Heart left ventricle (tissue), 16 donors: ENCODE data around the gene MYO5B. TPM values are rescaled to one million over a fixed set of nuclear protein-coding genes. Genes with fewer than 3 reads are reported as not detected.

Experiments used
- ATAC-seq, 4 donors: fragments of 200-7000 bp; cut with Tn5 transposase; one replicate each; pipeline ENCODE4 v1.9.1; 2020 to 2022; ENCODE audit warnings: moderate library complexity in 4 of 4, mild to moderate bottlenecking in 3 of 4, moderate number of reproducible peaks in 1 of 4
- DNase-seq, 5 donors: peaks; one replicate each; pipeline ENCODE4 v3.0.0-alpha.2; 2020
- H3K27ac ChIP-seq, 12 donors: fragments of 200-600 bp; sonication (generic) in 4 of 12; one replicate each; pipeline versions ENCODE4 v1.5.0 to v1.8.0; 2016 to 2022; ENCODE audit warnings: mild to moderate bottlenecking in 2 of 12
- H3K27me3 ChIP-seq, 9 donors: fragments of 200-600 bp; sonication (generic) in 2 of 9; one replicate each; pipeline versions ENCODE4 v1.5.1 to v1.8.0; 2016 to 2022; ENCODE audit warnings: mild to moderate bottlenecking in 3 of 9
- H3K36me3 ChIP-seq, 9 donors: fragments of 200-600 bp; sonication (generic) in 2 of 9; one replicate each; pipeline versions ENCODE4 v1.5.0 to v1.8.0; 2018 to 2022; ENCODE audit warnings: mild to moderate bottlenecking in 2 of 9
- H3K4me1 ChIP-seq, 12 donors: fragments of 200-600 bp; sonication (generic) in 4 of 12; one replicate each; pipeline versions ENCODE4 v1.5.0 to v1.8.0; 2016 to 2022; ENCODE audit warnings: mild to moderate bottlenecking in 3 of 12
- H3K4me3 ChIP-seq, 12 donors: fragments of 200-600 bp; sonication (generic) in 4 of 12; one replicate each; pipeline versions ENCODE4 v1.5.0 to v1.8.0; 2017 to 2022; ENCODE audit warnings: mild to moderate bottlenecking in 9 of 12, moderate library complexity in 4 of 12
- H3K9me3 ChIP-seq, 12 donors: fragments of 200-600 bp; sonication (generic) in 4 of 12; one replicate each; pipeline versions ENCODE4 v1.5.0 to v1.8.0; 2016 to 2022; ENCODE audit warnings: mild to moderate bottlenecking in 1 of 12
- POLR2A ChIP-seq, 2 donors: fragments of 450-650 bp; IDR thresholded peaks; one replicate each; pipeline ENCODE4 v1.6.1; 2017; ENCODE audit warnings: antibody characterized with exemption in 2 of 2, mild to moderate bottlenecking in 2 of 2, moderate library complexity in 2 of 2
- WGBS, 4 donors: extraction: QIAGEN DNeasy Blood & Tissue Kit in 2 of 4; methylation state at CpG; one replicate each; pipeline versions ENCODE4 v1.1.5 to v1.1.7; 2013 to 2018; 5-methylcytosine and 5-hydroxymethylcytosine counted together
- intact Hi-C, 10 donors: fragments of 100-400 bp; cut with DNase I; formaldehyde crosslinking; loops; one replicate each; pipeline versions ENCODE4 v1.11.1 to v1.14.2; 2022
- polyA plus RNA-seq, 2 donors: library from polyadenylated mRNA; stranded (reverse); fragments of 200-250 nt; gene quantifications; one replicate each; pipeline ENCODE4 v1.2.3, GENCODE V29; 2013
- total RNA-seq, 9 donors: library from RNA; depleted of rRNA in 2 of 9; stranded (reverse); fragments of >200 nt in 2 of 9; fragmentation: NEBNext Ultra II Directional in 3 of 9; extraction: Animal tissue kit (Norgen Biotek cat#: 25700) in 3 of 9; gene quantifications; one replicate each; pipeline versions ENCODE4 v1.1.0 to v1.2.4, GENCODE V29; 2016 to 2023
- TF ChIP-seq, protein P1 (sequence below), 12 donors: fragments of 200-600 bp; sonication (generic) in 4 of 12; IDR thresholded peaks; one replicate each; pipeline versions ENCODE4 v1.5.0 to v1.8.0; 2018 to 2022; ENCODE audit warnings: antibody characterized with exemption in 12 of 12, mild to moderate bottlenecking in 5 of 12
- donor health status: ischemic (EF 13 %, LVEDD 7.1; RV severe dilation, severe dysfunction).
- donor health status: healthy with polysubstance abuse.
- donor health status: DM: no; HTN: yes; CAD: no.
- donor health status: DM: no; HTN: no; CAD: no.
- donor health status: ischemic (EF 25% LVEDD 6.9; RV normal size, moderate dysfunction).
- donor health status: ischemic (EF 25% LVEDD 5.7; RV mildly dilated, moderate dysfunction).
- donor health status: healthy.
- donor health status: DM: yes; HTN: yes; CAD: no.
- donor health status: ischemic (EF 35%, LVEDD 5.7; RV mildly dilated, moderate dysfunction).
- donor health status: nonischemic (EF 11% LVEDD 7.7; RV severe dilation, severe dysfunction).
- donor health status: DM: yes; HTN: yes; CAD: no.
- donor health status: PGD.
- donor health status: ischemic (EF 29% LVEDD 5.4; RV normal size, mild dysfunction).
- donor health status: nonischemic (EF 23%, LVEDD 6.1; RV moderate dilation, normal function).

The MYO5B gene
- total and polyA plus RNA-seq, 11 donors: 0.51 to 5.9 (median 1.4) TPM

GRCh38 chr18:50117863-50118262 is 77.1 kb downstream of the MYO5B start:
- peaks cover 0 to 3% (median 0%) of the 10 kb centered on the region in 12 donors for H3K4me1 ChIP-seq
- ATAC-seq (no peak), DNase-seq (no peak)
- H3K9me3 ChIP-seq: no peaks in the 10 kb centered on the region
- H3K36me3 ChIP-seq: no peaks in the 10 kb centered on the region
- intact Hi-C loops: no loop called here
- no peak overlapping the region for H3K27ac ChIP-seq
- H3K27me3 ChIP-seq: peaks cover 0 to 10% (median 0%) of the 10 kb centered on the region in 9 donors
- WGBS, 4 donors: 72 to 88% (median 80%) methylated on average over 3 of the region's 3 CpGs
- H3K4me3 ChIP-seq: no peak overlapping the region
- TF ChIP-seq, protein P1, sequence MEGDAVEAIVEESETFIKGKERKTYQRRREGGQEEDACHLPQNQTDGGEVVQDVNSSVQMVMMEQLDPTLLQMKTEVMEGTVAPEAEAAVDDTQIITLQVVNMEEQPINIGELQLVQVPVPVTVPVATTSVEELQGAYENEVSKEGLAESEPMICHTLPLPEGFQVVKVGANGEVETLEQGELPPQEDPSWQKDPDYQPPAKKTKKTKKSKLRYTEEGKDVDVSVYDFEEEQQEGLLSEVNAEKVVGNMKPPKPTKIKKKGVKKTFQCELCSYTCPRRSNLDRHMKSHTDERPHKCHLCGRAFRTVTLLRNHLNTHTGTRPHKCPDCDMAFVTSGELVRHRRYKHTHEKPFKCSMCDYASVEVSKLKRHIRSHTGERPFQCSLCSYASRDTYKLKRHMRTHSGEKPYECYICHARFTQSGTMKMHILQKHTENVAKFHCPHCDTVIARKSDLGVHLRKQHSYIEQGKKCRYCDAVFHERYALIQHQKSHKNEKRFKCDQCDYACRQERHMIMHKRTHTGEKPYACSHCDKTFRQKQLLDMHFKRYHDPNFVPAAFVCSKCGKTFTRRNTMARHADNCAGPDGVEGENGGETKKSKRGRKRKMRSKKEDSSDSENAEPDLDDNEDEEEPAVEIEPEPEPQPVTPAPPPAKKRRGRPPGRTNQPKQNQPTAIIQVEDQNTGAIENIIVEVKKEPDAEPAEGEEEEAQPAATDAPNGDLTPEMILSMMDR (IDR thresholded peaks at IDR 0.05): no peak
- TF ChIP-seq POLR2A (IDR thresholded peaks at IDR 0.05): no peak

DNA sequence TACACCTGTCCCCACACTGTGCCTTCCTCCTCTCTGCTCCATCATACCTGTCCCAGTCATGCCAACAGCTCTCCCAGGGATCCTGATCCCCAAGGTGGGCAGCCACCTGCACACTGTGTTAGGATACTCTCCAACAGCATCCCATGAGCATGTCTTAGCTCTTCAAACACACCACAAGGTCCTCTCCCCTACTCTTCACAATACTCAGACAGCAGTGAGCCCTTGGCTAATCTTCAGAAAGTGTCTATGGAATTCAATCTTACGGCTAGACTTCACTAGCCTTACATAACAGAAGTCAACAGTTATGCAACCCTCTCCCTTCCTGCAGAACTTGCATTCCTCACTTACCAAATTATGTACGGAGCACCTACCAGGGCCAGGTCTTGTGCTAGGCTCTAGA is 79.9 kb downstream of the MYO5B start:
- peaks cover 0 to 3% (median 0%) of the 10 kb centered on the region in 9 donors for H3K27me3 ChIP-seq
- intact Hi-C loops: no loop called here
- DNase-seq (no peak), ATAC-seq (no peak)
- no peaks in the 10 kb centered on the region for H3K9me3 ChIP-seq
- H3K36me3 ChIP-seq: no peaks in the 10 kb centered on the region
- peaks cover 0 to 3% (median 0%) of the 10 kb centered on the region in 12 donors for H3K4me1 ChIP-seq
- 44 to 67% (median 55%) methylated on average over 2 of the region's 2 CpGs for WGBS, 4 donors
- H3K4me3 ChIP-seq: no peak overlapping the region
- TF ChIP-seq, protein P1 (IDR thresholded peaks at IDR 0.05): no peak
- TF ChIP-seq POLR2A (IDR thresholded peaks at IDR 0.05): no peak
- H3K27ac ChIP-seq: no peak overlapping the region

DNA sequence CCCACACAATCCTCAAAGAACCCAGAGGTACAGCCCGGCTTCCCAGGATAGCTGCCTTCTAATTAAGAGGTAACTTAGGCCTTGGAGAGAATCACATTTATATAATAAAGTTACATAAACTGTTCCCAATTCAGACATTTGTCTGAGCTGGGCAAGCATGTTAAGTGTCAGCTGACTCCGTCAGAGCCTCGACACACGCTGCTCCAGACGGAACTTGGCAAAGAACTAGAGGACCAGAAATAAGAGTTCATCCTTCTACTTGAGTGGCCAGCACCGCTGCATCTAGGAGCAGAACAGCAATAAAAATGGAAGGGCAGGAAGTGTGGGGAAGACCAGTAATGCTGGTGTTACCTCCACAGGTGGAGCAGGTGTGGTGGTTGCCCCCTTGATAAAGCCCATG is 80.5 kb downstream of the MYO5B start:
- Histone ChIP-seq H3K27me3 (peaks cover 0 to 3% (median 0%) of the 10 kb centered on the region in 9 donors), H3K27ac (no peak overlapping the region), H3K36me3 (no peaks in the 10 kb centered on the region), H3K9me3 (no peaks in the 10 kb centered on the region), H3K4me3 (no peak overlapping the region), H3K4me1 (peaks cover 0 to 3% (median 0%) of the 10 kb centered on the region in 12 donors)
- WGBS, 4 donors: 41 to 64% (median 53%) methylated on average over 6 of the region's 6 CpGs
- no peak for DNase-seq
- TF ChIP-seq, protein P1 (IDR thresholded peaks at IDR 0.05): no peak
- no peak for TF ChIP-seq POLR2A (IDR thresholded peaks at IDR 0.05)
- no peak for ATAC-seq
- intact Hi-C loops: no loop called here

GRCh38 chr18:50113726-50114125 is 81.2 kb downstream of the MYO5B start:
- no peak for ATAC-seq

More at GRCh38 chr18:50113726-50114125, 81.2 kb downstream of the MYO5B start:
- DNase-seq: no peak
- Histone ChIP-seq H3K4me1 (peaks cover 0 to 3% (median 0%) of the 10 kb centered on the region in 12 donors), H3K27me3 (peaks cover 0 to 7% (median 0%) of the 10 kb centered on the region in 9 donors), H3K4me3 (no peak overlapping the region), H3K27ac (no peak overlapping the region), H3K36me3 (no peaks in the 10 kb centered on the region), H3K9me3 (no peaks in the 10 kb centered on the region)
- intact Hi-C loops: no loop called here
- WGBS, 4 donors: 69 to 79% (median 74%) methylated on average over 2 of the region's 2 CpGs
- TF ChIP-seq POLR2A (IDR thresholded peaks at IDR 0.05): no peak
- TF ChIP-seq, protein P1 (IDR thresholded peaks at IDR 0.05): no peak
